Activated CD4-positive, alpha-beta memory T cell treated with anti-CD3 and anti-CD28 coated beads for 36 hours (primary cell): Measurements from ENCODE around the gene TNFRSF4. TPM values are rescaled to one million over a fixed set of nuclear protein-coding genes. Genes with fewer than 3 reads are reported as not detected.
A peak's percentile ranks its signal among the peaks of the same experiment; 100 is the strongest.

Experiments used
- CTCF ChIA-PET: fragments of 350-600 bp; sonication (Branson Sonifier 250); formaldehyde crosslinking; loops from one replicate; lab custom pipeline; 2021; ENCODE audit warnings: antibody characterized with exemption, inconsistent platforms; lab: Charles Lee
- POLR2A ChIA-PET: fragments of 350-600 bp; sonication (Branson Sonifier 250); formaldehyde crosslinking; loops from one replicate; lab custom pipeline; 2021; ENCODE audit warnings: antibody characterized with exemption; lab: Charles Lee
- DNase-seq: peaks from one replicate; pipeline ENCODE4 v3.0.0-alpha.2; 2020
- H3K27ac Mint-ChIP-seq: one replicate; pipeline ENCODE4 v1.8.0; 2021; ENCODE audit warnings: mixed read lengths
- H3K27me3 Mint-ChIP-seq: one replicate; pipeline ENCODE4 v1.8.0; 2021; ENCODE audit warnings: mixed read lengths
- H3K36me3 Mint-ChIP-seq: one replicate; pipeline ENCODE4 v1.8.0; 2021; ENCODE audit warnings: mixed read lengths
- H3K4me1 Mint-ChIP-seq: one replicate; pipeline ENCODE4 v1.8.0; 2021; ENCODE audit warnings: low read depth, mixed read lengths
- H3K4me3 Mint-ChIP-seq: one replicate; pipeline ENCODE4 v1.8.0; 2021; ENCODE audit warnings: mild to moderate bottlenecking, mixed read lengths
- H3K9me3 Mint-ChIP-seq: one replicate; pipeline ENCODE4 v1.8.0; 2021; ENCODE audit warnings: mixed read lengths
- intact Hi-C: fragments of 100-400 bp; cut with micrococcal nuclease; formaldehyde crosslinking; loops from one replicate; pipeline ENCODE4 v1.15.1; 2023
- total RNA-seq, 2 experiments: library from RNA; stranded (reverse); gene quantifications; one replicate each; pipeline ENCODE4 v1.2.3, GENCODE V29; 2021

TNFRSF4 gene
- total RNA-seq, 2 experiments from 2014 or later = 1,003 to 1,005 TPM

- no peaks in the 10 kb centered on the region for H3K4me1 Mint-ChIP-seq
Measured at GRCh38 chr1:1243266-1243660, 29.3 kb upstream of the TNFRSF4 start.

GRCh38 chr1:1242461-1243265, 28.7 kb upstream of the TNFRSF4 start:
- DNase-seq = no peak
- CTCF ChIA-PET = no interaction called here
- POLR2A ChIA-PET = no interaction called here
- H3K36me3 Mint-ChIP-seq = no peaks in the 10 kb centered on the region
- no peaks in the 10 kb centered on the region for H3K27me3 Mint-ChIP-seq
- H3K9me3 Mint-ChIP-seq = no peaks in the 10 kb centered on the region
- no peaks in the 10 kb centered on the region for H3K4me1 Mint-ChIP-seq
- intact Hi-C loops = no loop called here
- H3K4me3 Mint-ChIP-seq = no peak overlapping the region
- H3K27ac Mint-ChIP-seq = no peak overlapping the region

More at GRCh38 chr1:1243266-1243660, 29.3 kb upstream of the TNFRSF4 start:
- Mint-ChIP-seq H3K36me3 (no peaks in the 10 kb centered on the region), H3K4me3 (no peak overlapping the region), H3K27me3 (no peaks in the 10 kb centered on the region), H3K9me3 (no peaks in the 10 kb centered on the region), H3K27ac (no peak overlapping the region)
- intact Hi-C loops = no loop called here
- POLR2A ChIA-PET = no interaction called here
- no peak for DNase-seq
- CTCF ChIA-PET = no interaction called here

- Mint-ChIP-seq H3K4me3 (no peak overlapping the region), H3K9me3 (no peaks in the 10 kb centered on the region), H3K36me3 (no peaks in the 10 kb centered on the region), H3K4me1 (no peaks in the 10 kb centered on the region), H3K27me3 (no peaks in the 10 kb centered on the region), H3K27ac (no peak overlapping the region)
- no peak for DNase-seq
- intact Hi-C loops = no loop called here
- CTCF ChIA-PET = interaction anchor here (1.0 kb wide), 1 partner anchor 105 kb away, joined by 3 read pairs; no protein-coding TSS in a partner anchor
- POLR2A ChIA-PET = interaction anchor here (1.0 kb wide), 1 partner anchor 27 kb away, joined by 5 read pairs; no protein-coding TSS in a partner anchor
Measured at GRCh38 chr1:1241588-1242219, 27.8 kb upstream of the TNFRSF4 start.

GRCh38 chr1:1240822-1241587, 27.1 kb upstream of the TNFRSF4 start:
- intact Hi-C loops = no loop called here
- ChIA-PET POLR2A (interaction anchor here (1.0 kb wide), 1 partner anchor 26 kb away, joined by 5 read pairs; no protein-coding TSS in a partner anchor), CTCF (interaction anchor here (1.0 kb wide), 2 partner anchors 105 to 257 kb away, joined by 3 read pairs; no protein-coding TSS in a partner anchor)
- Mint-ChIP-seq H3K4me3 (no peak overlapping the region), H3K27me3 (no peaks in the 10 kb centered on the region), H3K36me3 (no peaks in the 10 kb centered on the region), H3K27ac (no peak overlapping the region), H3K4me1 (no peaks in the 10 kb centered on the region), H3K9me3 (no peaks in the 10 kb centered on the region)
- DNase-seq = no peak

DNA sequence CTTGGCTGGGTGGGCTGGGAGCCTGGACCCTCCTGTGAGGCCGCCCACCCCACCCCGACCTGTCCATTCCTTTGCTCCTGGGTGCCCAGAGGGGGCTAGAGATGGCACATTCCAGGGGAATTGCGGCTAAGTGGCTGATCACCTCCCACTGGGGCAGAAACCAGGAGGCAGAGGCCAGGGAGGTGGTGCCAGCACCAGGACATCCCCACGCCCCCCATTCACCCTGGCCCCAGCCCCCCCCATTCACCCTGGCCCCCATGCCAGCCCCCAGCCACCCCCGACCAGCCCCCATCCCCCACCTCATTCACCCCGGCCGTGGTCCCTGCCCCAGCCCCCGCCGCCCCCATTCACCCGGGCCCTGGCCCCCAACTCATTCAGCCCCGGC, 26.4 kb upstream of the TNFRSF4 start:
- POLR2A ChIA-PET = interaction anchor here (1.3 kb wide), 1 partner anchor 10 kb away, joined by 3 read pairs; no protein-coding TSS in a partner anchor
- H3K27me3 Mint-ChIP-seq = no peaks in the 10 kb centered on the region
- intact Hi-C loops = no loop called here
- H3K27ac Mint-ChIP-seq = no peak overlapping the region
- H3K4me3 Mint-ChIP-seq = no peak overlapping the region
- CTCF ChIA-PET = interaction anchor here (0.7 to 1.0 kb wide), 2 partner anchors 140 to 256 kb away, joined by 3 read pairs; no protein-coding TSS in a partner anchor
- no peaks in the 10 kb centered on the region for H3K9me3 Mint-ChIP-seq
- H3K36me3 Mint-ChIP-seq = no peaks in the 10 kb centered on the region
- no peak for DNase-seq
- H3K4me1 Mint-ChIP-seq = no peaks in the 10 kb centered on the region

DNA sequence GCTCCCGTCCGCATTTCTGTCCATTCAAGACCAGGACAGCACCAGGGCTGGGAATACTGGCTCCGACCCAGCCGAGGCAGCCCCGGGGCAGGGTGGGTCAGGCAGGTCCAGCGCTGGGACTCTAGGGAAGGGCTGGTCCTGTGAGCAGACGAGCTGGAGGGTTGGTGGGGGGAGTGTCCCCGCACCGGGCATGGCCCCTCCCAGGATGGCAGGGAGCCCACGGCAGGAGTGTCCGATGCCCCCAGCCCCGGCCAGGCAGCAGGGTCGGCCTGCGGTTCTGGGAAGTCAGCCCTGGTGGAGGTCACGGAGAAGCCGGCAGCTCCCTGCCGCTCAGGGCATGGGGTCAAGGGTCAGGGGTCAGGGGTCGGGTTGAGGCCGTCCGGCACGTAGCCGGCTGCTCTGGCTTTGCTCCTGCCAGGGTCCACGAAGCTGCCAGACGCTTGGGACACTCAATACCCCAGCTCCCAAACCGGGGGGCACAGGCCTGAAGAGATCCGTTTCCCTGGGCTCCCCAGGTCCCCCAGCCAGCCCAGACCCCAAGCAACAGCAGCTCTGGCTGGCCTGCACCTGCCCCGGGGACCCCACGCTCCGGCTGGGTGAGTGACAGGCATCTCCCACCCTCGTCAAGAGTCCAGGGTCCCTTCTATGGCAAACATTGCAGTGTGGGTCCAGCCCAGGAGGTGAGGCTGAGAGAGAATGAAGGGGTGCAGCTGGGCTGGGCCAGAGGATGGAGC, 25.8 kb upstream of the TNFRSF4 start:
- no peaks in the 10 kb centered on the region for H3K27me3 Mint-ChIP-seq
- DNase-seq = no peak
- CTCF ChIA-PET = interaction anchor here (0.7 to 1.0 kb wide), 2 partner anchors 140 to 256 kb away, joined by 3 read pairs; no protein-coding TSS in a partner anchor
- H3K36me3 Mint-ChIP-seq = no peaks in the 10 kb centered on the region
- no peaks in the 10 kb centered on the region for H3K9me3 Mint-ChIP-seq
- no peak overlapping the region for H3K4me3 Mint-ChIP-seq
- POLR2A ChIA-PET = interaction anchor here (0.5 to 1.6 kb wide), 3 partner anchors 11 to 41 kb away, joined by 3 read pairs; no protein-coding TSS in a partner anchor
- intact Hi-C loops = no loop called here
- no peak overlapping the region for H3K27ac Mint-ChIP-seq
- H3K4me1 Mint-ChIP-seq = no peaks in the 10 kb centered on the region

- intact Hi-C loops = no loop called here
- H3K27ac Mint-ChIP-seq = no peak overlapping the region
- no peak for DNase-seq
- no peak overlapping the region for H3K4me3 Mint-ChIP-seq
- peaks cover 5% of the 10 kb centered on the region for H3K4me1 Mint-ChIP-seq
- ChIA-PET CTCF (no interaction called here), POLR2A (interaction anchor here (0.5 to 1.6 kb wide), 3 partner anchors 11 to 41 kb away, joined by 3 read pairs; no protein-coding TSS in a partner anchor)
- no peaks in the 10 kb centered on the region for H3K27me3 Mint-ChIP-seq
- peaks cover 4% of the 10 kb centered on the region for H3K36me3 Mint-ChIP-seq
- no peaks in the 10 kb centered on the region for H3K9me3 Mint-ChIP-seq
Measured at GRCh38 chr1:1239227-1239613, 25.3 kb upstream of the TNFRSF4 start.

DNA sequence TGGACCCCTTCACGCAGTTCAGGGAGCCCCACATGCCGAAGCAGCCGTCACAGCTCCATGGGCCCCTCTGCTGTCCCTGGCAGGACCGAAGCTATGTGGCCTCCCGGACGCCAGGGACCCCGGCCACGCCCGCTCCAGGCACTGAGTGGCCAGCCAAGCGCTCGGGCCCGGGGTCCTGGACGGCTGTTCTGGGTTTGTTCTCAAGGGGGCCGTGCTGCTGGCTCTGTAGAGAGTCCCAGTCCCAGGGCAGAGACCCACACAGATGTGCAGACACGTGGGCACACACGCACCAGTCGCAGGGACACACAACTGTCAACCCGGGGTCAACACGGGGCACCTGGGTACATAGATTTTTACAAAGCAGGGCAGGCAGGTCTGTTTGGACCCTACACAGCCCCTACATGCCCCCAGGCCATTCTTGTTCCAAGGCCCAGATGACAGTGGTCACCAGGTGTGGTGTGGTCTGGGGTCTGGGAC, 24.8 kb upstream of the TNFRSF4 start:
- Mint-ChIP-seq H3K4me1 (peaks cover 10% of the 10 kb centered on the region), H3K9me3 (no peaks in the 10 kb centered on the region), H3K36me3 (peaks cover 8% of the 10 kb centered on the region), H3K27ac (no peak overlapping the region), H3K4me3 (no peak overlapping the region), H3K27me3 (no peaks in the 10 kb centered on the region)
- intact Hi-C loops = no loop called here
- POLR2A ChIA-PET = interaction anchor here (0.5 to 1.6 kb wide), 2 partner anchors 22 to 40 kb away, joined by 3 read pairs; no protein-coding TSS in a partner anchor
- CTCF ChIA-PET = no interaction called here
- DNase-seq = no peak

- Mint-ChIP-seq H3K27ac (no peak overlapping the region), H3K27me3 (no peaks in the 10 kb centered on the region), H3K9me3 (peaks cover 2% of the 10 kb centered on the region), H3K4me3 (no peak overlapping the region), H3K4me1 (peaks cover 14% of the 10 kb centered on the region), H3K36me3 (peaks cover 13% of the 10 kb centered on the region)
- DNase-seq = peak; percentile 44
- intact Hi-C loops = no loop called here
- CTCF ChIA-PET = no interaction called here
- POLR2A ChIA-PET = interaction anchor here (1.6 kb wide), 1 partner anchor 40 kb away, joined by 3 read pairs; no protein-coding TSS in a partner anchor
Measured at GRCh38 chr1:1237874-1238701, 24.1 kb upstream of the TNFRSF4 start.

DNA sequence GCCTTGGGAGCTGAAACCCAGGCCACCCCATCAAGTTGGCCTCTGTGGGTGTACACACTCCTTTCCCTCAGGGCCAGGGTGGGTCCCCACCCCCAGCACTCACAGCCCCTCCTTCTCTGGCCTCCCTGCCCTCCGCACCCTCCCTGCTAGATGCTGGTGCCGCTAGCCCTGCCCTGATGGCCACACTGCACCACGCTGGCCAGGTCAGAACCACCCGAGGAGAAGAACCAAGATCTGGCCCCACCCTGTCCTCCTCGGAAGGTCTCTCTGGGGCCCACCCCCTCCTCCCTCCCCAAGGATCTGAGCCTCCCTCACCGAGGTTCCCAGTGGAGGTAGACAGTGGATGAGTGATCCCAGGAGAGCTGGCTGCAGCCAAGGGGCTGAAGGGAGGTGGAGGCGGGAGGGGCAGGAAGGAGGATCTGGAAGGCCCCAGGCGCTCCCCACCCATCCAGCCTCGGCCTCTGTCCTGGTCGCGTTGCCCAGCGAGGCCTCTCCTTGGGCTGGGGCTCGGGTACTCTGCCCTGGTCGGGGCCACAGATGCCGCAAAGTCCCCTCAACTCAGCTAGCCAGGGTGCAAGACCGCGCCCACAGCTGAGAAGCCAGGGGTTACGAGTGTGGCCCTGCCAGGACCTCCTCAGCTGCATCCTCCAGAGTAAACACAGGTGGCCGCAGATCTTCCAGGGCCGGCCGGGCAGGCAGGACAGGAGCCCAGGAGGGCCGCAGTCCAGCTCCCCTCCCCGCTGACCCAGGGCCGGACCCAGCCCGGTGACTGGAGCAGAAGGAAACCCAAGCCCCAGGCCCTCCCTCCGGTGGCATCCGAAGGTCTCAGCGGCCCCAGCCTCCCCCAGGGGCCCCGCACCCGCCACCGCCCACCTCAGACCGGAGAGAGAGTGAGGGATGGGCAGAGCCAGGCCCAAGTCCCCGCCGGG, 23.3 kb upstream of the TNFRSF4 start:
- Mint-ChIP-seq H3K4me1 (peaks cover 17% of the 10 kb centered on the region), H3K36me3 (peaks cover 13% of the 10 kb centered on the region), H3K27me3 (no peaks in the 10 kb centered on the region), H3K27ac (no peak overlapping the region), H3K9me3 (peaks cover 2% of the 10 kb centered on the region), H3K4me3 (no peak overlapping the region)
- intact Hi-C loops = no loop called here
- ChIA-PET CTCF (interaction anchor here (1.7 kb wide), 1 partner anchor 115 kb away, joined by 6 read pairs; no protein-coding TSS in a partner anchor), POLR2A (no interaction called here)
- DNase-seq = no peak
